ENCODE results near the gene TUBD1.
"Not testable (repeated sequence)": the region's sequence is repeated elsewhere in the genome, so short reads cannot be mapped to it uniquely, and the experiment has no call there.

The TUBD1 gene

DNA sequence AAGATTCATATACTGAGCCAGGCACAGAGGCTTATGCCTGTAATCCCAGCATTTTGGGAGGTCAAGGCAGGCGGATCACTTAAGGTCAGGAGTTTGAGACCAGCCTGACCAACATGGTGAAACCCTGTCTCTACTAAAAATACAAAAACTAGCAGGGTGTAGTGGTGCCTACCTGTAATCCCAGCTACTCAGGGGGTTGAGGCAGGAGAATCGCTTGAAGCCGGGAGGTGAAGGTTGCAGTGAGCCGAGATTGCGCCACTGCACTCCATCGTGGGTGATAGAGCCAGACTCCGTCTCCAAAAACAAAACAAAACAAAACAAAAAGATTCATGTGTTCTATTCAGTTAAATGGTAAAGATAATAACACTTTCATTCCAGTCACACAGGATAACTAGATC is 63.9 kb downstream of the TUBD1 start:
- peaks cover 73% of the 10 kb centered on the region for H3K4me1 Mint-ChIP-seq (ENCODE audit: low read depth)
- H3K36me3 Mint-ChIP-seq (ENCODE audit: low read depth): peaks cover 11% of the 10 kb centered on the region
- H3K4me3 Mint-ChIP-seq: peak overlapping the region; percentile 82
- not testable (repeated sequence) for H3K9me3 Mint-ChIP-seq; H3K27me3 Mint-ChIP-seq (ENCODE audit: low read depth)
- H3K27ac Mint-ChIP-seq: peak overlapping the region; percentile 96

DNA sequence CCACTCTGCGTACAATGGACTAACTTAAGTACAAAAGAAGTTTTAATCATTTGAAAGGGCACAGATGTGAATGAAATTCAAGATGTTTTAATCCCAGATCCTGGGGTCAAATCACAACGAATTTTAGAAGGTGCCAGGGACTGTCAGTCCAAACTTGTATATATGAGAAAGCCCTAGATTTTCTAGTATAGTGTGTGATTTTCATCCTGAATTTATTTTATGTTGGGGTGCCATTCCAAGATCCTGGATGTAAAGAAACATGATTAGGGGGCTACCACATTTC is 64.3 kb downstream of the TUBD1 start:
- Mint-ChIP-seq H3K4me1 (ENCODE audit: low read depth) (peaks cover 69% of the 10 kb centered on the region), H3K27ac (peak overlapping the region; percentile 96), H3K27me3 (ENCODE audit: low read depth) (no peaks in the 10 kb centered on the region), H3K4me3 (peak overlapping the region; percentile 82), H3K36me3 (ENCODE audit: low read depth) (peaks cover 10% of the 10 kb centered on the region), H3K9me3 (no peaks in the 10 kb centered on the region)

DNA sequence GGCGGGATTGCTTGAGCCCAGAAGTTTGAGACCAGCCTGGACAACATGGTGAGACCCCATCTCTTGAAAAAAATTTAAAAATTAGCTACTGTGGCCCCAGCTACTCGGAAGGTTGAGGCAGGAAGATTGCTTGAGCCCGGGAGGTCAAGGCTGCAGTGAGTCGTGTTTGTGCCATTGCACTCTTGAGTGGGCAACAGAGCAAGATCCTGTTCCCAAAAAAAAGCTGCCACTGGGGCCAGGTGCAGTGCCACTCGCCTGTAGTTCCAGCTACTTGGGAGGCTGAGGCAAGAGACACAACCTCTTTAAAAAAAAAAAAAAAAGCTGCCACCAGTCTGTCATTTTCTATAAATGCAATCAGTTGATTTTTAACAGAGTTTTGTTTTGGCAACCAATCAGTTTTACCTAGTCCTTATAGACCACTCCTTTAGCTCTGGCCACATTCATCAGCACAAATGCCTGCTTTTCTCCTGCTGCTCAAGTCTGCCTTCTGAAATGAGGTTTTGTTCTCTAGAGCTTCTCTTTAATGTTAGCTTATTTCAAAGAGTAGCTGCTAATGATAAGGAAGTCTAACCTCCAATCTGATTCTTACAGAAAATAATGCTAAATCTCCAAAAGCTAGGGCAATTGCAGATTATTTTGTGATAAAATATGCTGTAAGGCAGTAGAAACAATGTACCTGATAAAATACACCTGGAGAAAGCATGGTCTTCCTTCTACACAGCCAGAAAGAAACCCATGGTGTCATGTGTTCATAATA is 64.8 kb downstream of the TUBD1 start:
- peak overlapping the region; percentile 82 for H3K4me3 Mint-ChIP-seq
- peaks cover 8% of the 10 kb centered on the region for H3K36me3 Mint-ChIP-seq (ENCODE audit: low read depth)
- no peaks in the 10 kb centered on the region for H3K9me3 Mint-ChIP-seq
- H3K4me1 Mint-ChIP-seq (ENCODE audit: low read depth): peaks cover 66% of the 10 kb centered on the region
- H3K27ac Mint-ChIP-seq: peak overlapping the region; percentile 96
- H3K27me3 Mint-ChIP-seq (ENCODE audit: low read depth): no peaks in the 10 kb centered on the region

DNA sequence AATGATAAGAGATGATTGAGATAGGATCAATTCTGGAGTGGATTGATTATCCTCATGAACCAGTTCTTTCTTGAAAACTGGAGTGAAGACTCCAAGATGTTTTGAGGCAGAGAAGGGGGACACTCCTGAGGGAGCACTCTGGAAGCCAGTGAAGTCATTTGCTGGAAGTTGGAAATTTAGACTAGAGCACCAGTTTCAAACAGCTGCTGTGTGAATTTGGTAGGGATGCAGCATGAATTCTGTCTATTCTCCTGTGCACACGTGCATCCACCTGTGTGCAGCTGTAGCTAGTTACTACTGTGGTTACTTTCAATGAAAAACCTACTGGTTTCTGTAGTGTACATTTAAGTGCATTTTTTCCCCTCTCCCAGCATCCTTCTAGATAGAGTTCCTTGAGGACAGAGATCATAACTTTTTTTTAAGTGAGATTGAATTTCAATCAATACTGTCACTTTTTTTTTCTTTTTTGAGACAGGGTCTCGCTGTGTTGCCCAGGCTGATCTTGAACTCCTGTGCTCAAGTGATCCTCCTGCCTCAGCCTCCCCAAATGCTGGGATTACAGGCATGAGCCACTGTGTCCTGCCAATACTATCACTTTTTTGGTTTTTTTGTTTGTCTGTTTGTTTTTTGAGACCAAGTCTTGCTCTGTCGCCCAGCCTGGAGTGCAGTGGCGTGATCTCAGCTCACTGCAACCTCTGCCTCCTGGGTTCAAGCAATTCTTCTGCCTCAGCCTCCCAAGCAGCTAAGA is 65.9 kb downstream of the TUBD1 start:
- Mint-ChIP-seq H3K4me3 (peak overlapping the region; percentile 82), H3K27ac (peak overlapping the region; percentile 96), H3K27me3 (ENCODE audit: low read depth) (no peaks in the 10 kb centered on the region), H3K4me1 (ENCODE audit: low read depth) (peaks cover 65% of the 10 kb centered on the region), H3K36me3 (ENCODE audit: low read depth) (peaks cover 13% of the 10 kb centered on the region), H3K9me3 (no peaks in the 10 kb centered on the region)

DNA sequence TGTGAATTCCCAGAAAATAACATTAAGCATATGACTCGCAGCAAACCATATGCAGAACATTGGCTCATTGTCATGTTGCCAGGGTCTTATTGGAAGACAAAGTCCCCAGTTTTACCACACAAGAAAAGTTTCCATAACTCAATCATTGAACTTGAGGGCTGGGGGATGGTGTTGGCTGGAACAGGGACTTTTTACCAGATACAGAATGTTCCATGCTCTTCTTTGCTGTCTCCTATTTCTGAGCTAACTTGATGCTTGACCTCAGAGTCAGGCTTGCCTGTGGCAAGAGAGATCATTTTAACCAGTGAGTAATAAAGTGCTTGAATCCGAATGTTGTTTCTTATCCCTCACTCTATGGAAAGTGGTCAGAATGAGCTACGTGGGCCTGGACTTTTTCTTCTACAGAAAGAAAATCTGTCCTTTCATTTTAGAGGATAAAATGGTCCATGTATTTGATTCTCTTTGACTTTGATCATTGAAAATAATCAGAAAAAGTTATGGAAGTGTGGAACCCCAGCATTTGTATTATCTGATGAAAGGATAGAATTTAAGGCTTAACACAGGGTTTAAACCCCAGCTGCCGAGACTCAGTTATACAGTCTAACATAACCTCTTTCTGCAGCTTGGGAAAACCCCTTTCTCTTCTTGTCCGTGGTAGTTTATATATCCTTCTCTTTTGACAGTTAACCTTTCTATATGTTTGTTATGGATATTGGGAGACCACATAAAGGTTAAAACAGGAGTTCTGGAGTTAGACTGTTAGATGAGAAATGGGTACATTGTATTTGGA is 67.0 kb downstream of the TUBD1 start:
- Mint-ChIP-seq H3K4me3 (peak overlapping the region; percentile 82), H3K4me1 (ENCODE audit: low read depth) (peaks cover 58% of the 10 kb centered on the region), H3K36me3 (ENCODE audit: low read depth) (peaks cover 13% of the 10 kb centered on the region)

DNA sequence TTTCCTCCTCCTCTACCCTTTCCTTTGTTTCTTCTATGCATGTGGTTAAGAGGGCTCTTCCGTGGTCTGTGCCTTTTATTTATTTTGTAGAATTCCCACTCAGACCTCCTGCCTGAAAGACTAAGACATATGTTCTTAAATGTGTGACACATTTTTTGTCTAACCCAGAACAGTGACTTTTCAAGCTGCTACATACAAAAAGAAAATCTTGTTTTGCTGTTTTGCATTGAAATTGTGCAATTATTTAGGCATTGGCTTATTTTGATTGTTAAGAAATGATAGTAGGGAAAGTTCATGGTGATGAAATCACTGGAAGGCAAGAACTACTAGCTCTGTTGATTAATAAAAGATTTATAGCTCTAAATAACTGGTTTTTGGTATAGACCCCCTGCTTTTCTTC is 76.8 kb downstream of the TUBD1 start:
- H3K4me1 Mint-ChIP-seq (ENCODE audit: low read depth): peaks cover 28% of the 10 kb centered on the region
- peaks cover 36% of the 10 kb centered on the region for H3K36me3 Mint-ChIP-seq (ENCODE audit: low read depth)
- H3K27me3 Mint-ChIP-seq (ENCODE audit: low read depth): no peaks in the 10 kb centered on the region
- no peak overlapping the region for H3K4me3 Mint-ChIP-seq
- H3K9me3 Mint-ChIP-seq: no peaks in the 10 kb centered on the region
- H3K27ac Mint-ChIP-seq: peak overlapping the region; percentile 24

More for the DNA sequence above, 67.0 kb downstream of the TUBD1 start:
- peak overlapping the region; percentile 96 for H3K27ac Mint-ChIP-seq
- no peaks in the 10 kb centered on the region for H3K9me3 Mint-ChIP-seq
- no peaks in the 10 kb centered on the region for H3K27me3 Mint-ChIP-seq (ENCODE audit: low read depth)

DNA sequence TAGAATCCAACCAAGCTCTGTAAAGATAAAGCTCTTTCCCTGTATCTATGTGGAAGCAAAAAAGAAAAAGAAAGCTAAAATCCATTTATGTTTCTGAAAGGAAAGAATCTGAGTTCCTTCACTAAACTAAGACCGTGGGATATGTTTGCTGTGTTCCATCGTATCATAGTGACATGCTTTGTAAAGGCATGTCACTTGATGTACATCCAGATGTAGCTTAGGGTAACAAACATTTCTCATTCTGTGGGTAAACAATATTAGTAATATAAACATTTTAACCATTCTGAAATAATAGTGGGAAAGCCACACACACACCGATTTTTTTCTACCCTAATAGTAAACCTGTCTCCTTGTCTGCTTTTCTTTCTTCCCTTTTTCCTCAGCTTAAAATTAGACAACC is 78.1 kb downstream of the TUBD1 start:
- Mint-ChIP-seq H3K27me3 (ENCODE audit: low read depth) (no peaks in the 10 kb centered on the region), H3K36me3 (ENCODE audit: low read depth) (peaks cover 32% of the 10 kb centered on the region), H3K4me3 (no peak overlapping the region), H3K4me1 (ENCODE audit: low read depth) (peaks cover 21% of the 10 kb centered on the region), H3K27ac (no peak overlapping the region), H3K9me3 (no peaks in the 10 kb centered on the region)

DNA sequence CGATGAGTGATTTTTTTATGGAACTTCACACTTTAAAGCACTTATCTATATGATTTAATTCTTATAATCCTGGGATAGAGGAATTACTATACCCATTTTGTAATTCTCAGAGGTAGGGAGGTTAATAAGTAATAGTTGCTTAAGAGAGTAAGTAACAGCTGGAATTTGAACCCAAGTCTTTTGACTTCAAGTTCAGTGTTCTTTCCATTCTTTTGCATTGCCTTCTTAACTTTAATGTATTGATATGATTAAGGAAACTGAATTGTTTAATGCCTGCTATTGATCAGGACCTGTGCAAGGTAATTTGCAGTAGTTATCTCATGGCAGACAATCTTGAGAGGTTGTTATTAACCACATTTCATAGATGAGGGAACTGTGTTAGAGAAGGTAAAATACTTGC is 78.5 kb downstream of the TUBD1 start:
- H3K9me3 Mint-ChIP-seq: no peaks in the 10 kb centered on the region
- H3K4me1 Mint-ChIP-seq (ENCODE audit: low read depth): peaks cover 21% of the 10 kb centered on the region
- H3K4me3 Mint-ChIP-seq: no peak overlapping the region
- no peaks in the 10 kb centered on the region for H3K27me3 Mint-ChIP-seq (ENCODE audit: low read depth)
- H3K27ac Mint-ChIP-seq: no peak overlapping the region
- H3K36me3 Mint-ChIP-seq (ENCODE audit: low read depth): peaks cover 32% of the 10 kb centered on the region

DNA sequence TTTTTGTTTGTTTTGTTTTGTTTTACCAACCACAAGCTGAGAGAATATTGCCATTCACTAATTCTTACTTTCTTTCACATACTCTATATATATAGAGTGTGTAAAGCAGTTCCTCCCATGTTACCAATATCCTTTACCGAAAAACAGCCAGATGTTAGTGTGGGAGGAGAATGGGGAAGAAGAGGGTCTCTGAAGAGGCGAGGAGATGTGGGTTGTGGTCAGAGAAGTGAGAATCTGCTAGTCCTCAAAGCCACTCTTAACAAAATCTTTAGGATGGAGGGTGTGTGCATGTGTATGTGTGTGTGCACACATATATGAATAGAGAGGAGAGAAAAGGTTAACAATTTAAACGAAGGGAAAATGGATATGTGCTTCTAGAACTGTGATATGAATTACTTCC is 80.6 kb downstream of the TUBD1 start:
- Mint-ChIP-seq H3K27me3 (ENCODE audit: low read depth) (no peaks in the 10 kb centered on the region), H3K4me1 (ENCODE audit: low read depth) (peaks cover 22% of the 10 kb centered on the region), H3K4me3 (peak overlapping the region; percentile 59), H3K36me3 (ENCODE audit: low read depth) (peaks cover 39% of the 10 kb centered on the region), H3K27ac (peak overlapping the region; percentile 29), H3K9me3 (no peaks in the 10 kb centered on the region)

DNA sequence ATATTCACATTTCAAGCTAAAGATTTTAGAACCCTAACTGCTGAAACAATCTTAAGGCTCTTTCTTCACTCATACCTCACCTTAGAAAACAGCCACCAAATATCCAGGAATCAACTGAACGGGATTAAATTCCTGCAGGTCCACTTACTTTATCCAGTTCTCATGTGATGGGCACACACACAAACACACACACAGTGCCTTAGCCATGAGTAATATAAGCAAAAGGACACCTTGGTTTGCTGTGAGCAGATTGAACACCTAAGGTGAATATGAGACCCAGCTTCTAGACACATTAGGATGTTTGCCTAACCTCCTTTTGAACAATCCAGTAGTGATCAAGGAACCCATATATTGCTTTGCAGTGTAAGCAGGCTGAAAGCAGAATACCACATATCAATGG is 81.5 kb downstream of the TUBD1 start:
- H3K27me3 Mint-ChIP-seq (ENCODE audit: low read depth): no peaks in the 10 kb centered on the region
- peaks cover 39% of the 10 kb centered on the region for H3K36me3 Mint-ChIP-seq (ENCODE audit: low read depth)
- no peak overlapping the region for H3K4me3 Mint-ChIP-seq
- peaks cover 25% of the 10 kb centered on the region for H3K4me1 Mint-ChIP-seq (ENCODE audit: low read depth)
- H3K27ac Mint-ChIP-seq: no peak overlapping the region
- no peaks in the 10 kb centered on the region for H3K9me3 Mint-ChIP-seq

DNA sequence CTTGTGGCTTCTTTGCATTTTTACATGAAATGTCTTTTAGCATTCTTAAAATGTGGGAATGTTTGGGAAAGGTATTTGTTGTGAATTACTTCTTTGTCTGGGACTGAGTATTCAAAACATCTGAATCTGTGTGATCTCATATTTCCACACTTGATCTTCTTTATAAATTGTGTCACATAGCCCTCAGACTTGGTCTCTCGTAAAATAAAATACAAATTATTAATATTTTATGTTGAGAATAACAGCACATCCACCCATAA is 81.9 kb downstream of the TUBD1 start:
- Mint-ChIP-seq H3K27ac (no peak overlapping the region), H3K4me1 (ENCODE audit: low read depth) (peaks cover 23% of the 10 kb centered on the region), H3K36me3 (ENCODE audit: low read depth) (peaks cover 35% of the 10 kb centered on the region), H3K27me3 (ENCODE audit: low read depth) (no peaks in the 10 kb centered on the region), H3K4me3 (no peak overlapping the region), H3K9me3 (no peaks in the 10 kb centered on the region)
